TTC549 (cell line): ENCODE measurements around the gene PLGLB2.
"Not testable (repeated sequence)": the region's sequence is repeated elsewhere in the genome, so short reads cannot be mapped to it uniquely, and the experiment has no call there.

ENCODE experiments used
- FAIRE-seq: peaks from 2 replicates; lab custom pipeline; 2012; peaks lifted over from hg19 to GRCh38; lab: Jason Lieb, UNC

Gene PLGLB2

DNA sequence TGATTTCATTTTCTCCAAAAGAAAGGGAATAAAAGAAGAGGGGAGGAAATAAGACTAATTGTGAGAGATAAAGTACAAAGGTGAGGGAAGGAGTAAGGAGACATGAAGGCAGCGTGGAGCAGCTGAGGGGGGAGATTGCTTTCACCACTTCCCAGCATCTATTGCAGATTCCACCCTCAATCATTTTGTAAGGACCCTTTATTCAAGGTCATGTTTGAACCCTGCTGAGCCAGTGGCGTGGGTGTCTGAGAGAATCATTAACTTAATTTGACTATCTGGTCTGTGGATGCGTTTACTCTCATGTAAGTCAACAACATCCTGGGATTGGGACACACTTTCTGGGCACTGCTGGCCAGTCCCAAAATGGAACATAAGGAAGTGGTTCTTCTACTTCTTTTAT lies at the start of gene PLGLB2:
Gene PLGLB2, plus strand, starts transcription at position 297 of the 400 bp plus-strand sequence. Its CDS starts 67 bp downstream, at position 364.
- not testable (repeated sequence) for FAIRE-seq

DNA sequence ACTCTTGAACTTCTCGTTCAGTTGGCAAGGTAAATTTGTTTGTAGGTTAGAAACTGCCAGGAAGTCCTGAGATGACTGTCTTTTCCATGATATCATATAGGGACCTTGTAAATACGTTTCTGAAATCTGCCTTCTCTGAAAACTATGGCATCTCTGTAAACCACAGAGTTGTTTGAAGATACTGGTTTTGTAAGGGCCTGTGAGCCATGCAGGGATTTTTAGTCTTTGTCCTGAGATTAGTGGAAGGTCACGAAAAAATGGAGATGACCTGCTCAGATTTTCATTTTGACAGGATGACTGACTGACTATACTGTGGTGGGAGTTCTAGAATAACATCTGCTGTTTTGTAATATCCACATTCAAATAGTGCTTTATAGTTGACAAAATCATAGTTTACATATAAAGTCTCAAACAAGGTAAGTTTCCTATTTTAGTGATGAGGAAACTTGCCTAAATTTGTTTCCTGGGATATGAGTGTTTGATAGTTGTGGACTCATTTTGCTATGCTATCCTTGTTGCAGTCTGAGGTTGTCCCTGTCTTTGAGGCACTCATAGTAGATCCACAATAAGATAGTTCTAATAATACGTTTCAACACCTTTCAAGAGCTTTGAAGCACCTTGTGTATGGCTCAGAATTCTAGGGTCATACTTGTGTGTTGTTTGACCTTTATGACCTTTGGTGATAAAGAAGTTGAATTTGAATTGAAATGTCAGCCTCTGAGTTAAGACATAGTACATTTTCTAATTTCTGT lies 43.1 kb upstream of the PLGLB2 start:
- not testable (repeated sequence) for FAIRE-seq

DNA sequence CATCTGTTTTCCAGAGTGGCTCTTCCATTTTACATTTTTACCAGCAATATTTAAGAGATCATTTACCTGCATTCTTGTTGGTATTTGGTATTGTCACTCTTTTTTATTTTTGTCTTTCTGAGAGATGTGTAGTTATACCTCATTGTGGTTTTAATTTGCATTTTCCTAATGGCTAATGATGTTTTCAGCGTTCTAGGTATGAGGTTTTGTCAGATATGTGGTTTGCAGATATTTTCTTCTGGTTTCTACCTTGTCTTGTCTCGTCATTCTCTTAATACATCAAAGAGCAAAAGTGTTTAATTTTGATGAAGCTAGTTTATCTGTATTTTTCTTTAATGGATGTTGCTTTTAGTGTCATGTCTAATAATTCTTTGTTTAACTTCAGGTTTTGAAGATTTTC lies 39.5 kb upstream of the PLGLB2 start:
- FAIRE-seq = not testable (repeated sequence)

DNA sequence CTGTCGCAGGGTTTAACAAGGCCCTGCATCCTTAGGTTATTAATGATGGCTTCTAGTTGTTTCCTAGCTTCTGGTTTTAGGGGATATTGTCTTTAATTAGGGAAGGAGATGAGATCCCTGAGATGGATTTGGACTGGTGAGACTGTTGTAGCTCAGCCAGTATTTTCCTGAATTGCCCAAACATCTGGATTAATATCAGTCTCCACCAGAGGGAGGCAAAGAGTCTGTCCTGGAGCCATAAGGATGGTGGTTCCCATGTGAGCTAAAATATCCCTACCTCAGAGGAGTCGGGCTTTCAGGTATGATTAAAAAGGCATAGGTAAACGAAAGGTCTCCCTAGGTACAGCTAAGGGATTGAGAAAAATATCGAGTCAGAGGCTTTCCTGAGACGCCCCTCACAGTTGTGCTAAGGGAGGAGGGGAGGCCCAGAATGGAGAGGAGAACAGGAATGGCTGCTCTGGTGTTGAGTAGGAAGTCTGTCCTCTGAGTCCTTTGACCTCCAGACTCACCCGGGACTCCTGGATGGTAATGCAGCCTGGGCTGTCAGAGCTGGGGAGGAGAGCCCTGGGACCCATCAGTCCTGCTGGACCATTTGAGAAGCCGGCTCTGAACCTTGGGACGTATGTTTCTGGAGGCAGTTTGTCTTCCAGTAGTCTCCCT lies 19.8 kb upstream of the PLGLB2 start:
- not testable (repeated sequence) for FAIRE-seq

DNA sequence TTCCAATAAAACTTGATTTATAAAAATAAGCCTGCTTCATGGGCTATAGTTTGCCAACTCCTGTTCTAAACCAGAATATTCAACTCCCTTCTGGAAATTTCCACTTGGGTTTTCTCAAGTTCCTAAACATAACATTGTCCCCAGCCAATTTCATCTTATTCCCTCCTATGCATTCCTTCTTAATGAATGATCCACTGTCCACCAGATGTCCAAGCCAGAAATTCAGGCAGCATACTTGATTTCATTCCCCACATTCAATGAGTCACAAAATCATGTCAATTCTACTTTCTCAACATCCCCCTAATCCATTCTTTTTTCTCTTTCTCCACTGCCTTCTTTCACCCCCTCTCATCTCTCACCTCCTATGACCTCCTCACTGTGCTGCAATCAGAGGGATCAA lies 7.0 kb upstream of the PLGLB2 start:
- FAIRE-seq = not testable (repeated sequence)

DNA sequence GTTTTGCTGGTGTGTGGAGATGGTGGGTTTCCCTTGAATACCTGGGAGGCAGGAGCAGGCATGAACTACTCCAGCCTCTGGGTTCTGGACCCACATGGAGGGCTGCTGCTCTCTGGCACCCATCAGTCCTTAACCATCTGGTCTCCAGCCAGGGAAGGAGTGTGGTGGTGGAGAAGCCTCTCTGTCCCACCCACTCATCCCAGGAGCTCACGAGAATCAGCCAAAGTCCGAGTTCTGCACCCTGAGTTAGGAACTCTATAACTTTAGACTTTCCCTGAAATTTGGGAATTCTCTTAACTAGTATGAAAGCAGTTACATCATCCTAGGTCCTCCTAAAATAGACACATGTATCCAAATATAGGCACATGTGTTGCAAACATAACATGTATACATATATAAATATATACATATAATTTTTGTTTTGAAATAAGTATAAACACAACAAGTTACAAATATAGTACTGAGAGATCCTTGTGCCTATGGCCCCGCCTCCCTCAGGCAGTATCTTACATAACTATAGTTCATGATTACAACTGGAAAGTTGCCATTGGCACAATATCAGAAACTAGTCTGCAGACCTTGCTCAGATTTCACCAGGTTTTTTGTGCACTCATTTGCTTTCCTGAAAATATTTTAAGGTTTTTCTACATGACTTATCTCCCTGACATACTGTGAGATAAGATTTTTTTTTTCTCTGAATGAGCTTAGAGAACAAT lies 5.3 kb upstream of the PLGLB2 start:
- not testable (repeated sequence) for FAIRE-seq

DNA sequence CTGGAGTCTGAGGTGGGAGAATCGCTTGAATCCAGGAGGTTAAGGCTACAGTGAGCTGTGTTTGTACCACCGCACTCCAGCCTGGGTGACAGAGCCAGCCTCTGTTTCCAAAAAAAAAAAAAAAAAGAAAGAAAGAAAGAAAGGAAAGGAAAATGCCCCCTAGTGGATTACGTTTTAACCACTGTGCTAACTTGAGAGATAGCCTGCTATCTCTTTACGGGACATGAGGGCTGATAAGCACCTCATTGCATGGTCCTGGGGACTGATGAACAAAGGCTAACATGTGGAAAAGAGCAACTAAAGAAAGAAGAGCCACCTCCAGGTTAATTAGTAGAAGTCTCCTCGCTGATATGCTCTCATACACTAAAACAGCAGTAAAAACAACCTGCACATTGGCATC lies 4.2 kb upstream of the PLGLB2 start:
- FAIRE-seq = not testable (repeated sequence)

DNA sequence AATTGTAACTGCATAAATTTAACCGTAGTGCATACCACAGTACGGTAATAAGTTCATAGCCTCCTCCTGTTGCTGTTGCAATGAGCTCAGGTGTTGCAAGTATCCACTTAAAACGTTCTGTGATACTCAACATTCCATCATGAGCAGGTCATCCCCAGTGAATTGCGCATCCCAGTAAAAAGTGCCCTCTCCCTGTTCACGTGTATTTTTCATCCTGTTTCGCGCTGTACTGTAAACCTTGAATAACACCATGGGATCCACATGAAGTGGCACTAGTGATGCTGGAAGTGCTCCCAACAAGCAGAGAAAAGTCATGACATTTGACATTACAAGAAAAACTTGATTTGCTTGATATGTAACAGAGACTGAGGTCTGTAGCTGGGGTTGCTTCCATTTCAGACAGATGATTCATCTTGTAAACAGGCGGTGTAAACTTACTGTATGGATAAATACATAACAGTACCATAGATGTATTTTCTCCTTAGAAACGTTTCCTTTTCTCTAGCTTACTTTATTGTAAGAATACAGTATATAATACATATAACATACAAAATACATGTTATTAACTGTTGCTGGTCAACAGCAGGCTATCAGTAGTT lies 2.4 kb upstream of the PLGLB2 start:
- FAIRE-seq = not testable (repeated sequence)

DNA sequence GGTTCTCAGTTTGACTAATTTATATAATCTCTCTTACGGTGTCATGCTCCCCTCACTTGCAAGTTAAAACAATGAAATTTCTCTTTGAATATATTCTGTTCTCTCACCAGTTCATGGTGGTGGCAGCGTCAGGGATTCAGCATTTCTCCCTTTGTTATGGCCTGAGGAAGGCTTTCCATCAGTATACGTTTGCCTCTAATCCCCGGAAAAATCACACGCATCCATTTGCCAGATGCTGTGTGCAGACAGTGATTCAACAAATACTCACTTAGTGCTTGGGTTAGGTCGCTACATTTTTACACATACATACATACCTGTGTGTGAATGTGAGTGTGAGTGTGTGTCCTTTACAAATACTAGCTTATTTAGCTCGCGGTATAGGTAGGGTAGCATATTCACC lies 637 bp downstream of the PLGLB2 start:
- FAIRE-seq = not testable (repeated sequence)

DNA sequence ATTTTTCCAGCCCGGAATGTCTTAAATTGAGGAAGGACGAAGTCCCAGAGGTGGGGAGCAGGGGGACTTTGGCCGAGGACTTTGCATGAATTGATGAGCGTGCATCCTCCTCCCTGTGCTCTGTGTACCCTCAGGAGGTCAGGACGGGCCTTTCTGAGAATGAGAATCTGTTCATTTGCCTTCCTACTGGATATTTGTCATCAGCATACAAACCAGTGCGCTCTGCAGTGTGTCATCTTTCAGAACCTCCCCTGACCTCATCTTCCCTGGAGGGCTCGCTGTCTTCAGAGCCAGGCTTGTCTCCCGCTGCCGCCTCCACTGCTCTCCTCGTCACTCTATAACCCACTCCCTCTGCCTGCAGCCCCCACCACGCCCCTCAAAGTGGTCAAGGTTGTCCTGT lies 2.7 kb downstream of the PLGLB2 start:
- FAIRE-seq = not testable (repeated sequence)

DNA sequence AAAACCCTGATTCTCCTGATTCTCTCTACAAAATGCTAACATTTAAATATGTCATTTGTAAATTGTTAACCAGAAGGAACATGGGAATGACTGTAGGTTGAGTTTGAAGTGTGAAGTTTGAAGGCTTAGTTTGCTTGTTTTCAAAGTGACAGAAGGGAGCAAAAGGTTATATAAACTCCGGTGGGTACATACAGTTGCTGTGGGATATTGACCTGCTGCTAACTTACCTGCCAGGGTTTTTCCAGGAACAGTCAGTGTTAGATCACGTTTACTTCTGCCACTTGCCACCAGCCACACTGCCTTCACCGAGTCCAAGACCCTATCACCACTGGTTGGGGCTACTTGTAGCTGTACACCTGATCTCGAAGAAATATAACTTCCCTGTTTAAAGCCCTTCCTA lies 6.9 kb downstream of the PLGLB2 start:
- FAIRE-seq = not testable (repeated sequence)
